IPS-NIHi7 (cell line): Measurements from ENCODE around the gene MCC.
A peak's percentile ranks its signal among the peaks of the same experiment; 100 is the strongest.

Source experiments
- DNase-seq: peaks from one replicate; pipeline ENCODE4 v3.0.0; 2012; ENCODE audit warnings: mixed read lengths; ENCODE audit errors: extremely low spot score

MCC gene

DNA sequence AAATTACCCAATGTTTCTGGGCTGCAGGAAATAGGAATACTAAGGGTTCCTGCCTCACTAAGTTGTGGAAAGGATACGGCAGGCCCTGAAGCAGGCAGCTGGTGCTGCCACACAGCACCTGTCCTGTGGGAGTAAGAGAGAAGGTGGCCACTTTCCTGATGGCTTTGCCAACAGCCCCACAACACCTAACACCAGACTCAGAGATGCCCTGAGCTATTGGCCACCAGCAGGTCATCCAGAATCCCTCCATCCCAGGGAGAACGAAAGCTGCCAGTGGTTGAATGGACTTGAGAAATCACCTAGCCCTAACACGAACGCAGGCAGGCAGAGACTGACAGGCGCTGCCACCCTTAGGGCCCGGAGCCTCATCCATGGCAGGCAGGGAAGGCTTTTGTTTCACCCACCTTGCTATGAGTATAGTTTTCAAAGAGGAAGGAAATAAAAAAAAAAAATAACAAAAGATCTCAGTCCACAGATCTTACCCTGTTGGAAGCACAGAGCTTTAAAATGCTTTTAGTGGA is 429.5 kb downstream of the MCC start:
- DNase-seq, result no peak

DNA sequence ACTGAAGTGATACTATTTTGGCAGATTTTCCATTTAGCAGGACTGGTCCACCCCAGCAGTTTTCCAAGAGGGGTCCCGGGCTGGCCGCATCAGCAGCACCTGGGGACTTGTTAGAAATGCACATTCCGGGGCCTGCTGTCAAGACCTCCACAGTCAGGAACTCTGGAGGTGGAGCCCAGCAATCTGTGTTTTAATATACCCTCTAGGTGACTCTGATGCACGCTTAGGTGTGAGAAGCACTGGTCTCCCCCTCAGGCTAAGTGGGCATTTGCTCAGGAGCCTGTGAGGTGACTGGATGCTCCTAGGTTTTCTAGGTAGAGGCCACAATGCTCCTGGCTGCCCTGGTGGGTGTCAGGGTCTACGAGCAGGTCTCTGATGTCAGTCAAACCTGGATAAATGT is 430.0 kb downstream of the MCC start:
- DNase-seq, result no peak

DNA sequence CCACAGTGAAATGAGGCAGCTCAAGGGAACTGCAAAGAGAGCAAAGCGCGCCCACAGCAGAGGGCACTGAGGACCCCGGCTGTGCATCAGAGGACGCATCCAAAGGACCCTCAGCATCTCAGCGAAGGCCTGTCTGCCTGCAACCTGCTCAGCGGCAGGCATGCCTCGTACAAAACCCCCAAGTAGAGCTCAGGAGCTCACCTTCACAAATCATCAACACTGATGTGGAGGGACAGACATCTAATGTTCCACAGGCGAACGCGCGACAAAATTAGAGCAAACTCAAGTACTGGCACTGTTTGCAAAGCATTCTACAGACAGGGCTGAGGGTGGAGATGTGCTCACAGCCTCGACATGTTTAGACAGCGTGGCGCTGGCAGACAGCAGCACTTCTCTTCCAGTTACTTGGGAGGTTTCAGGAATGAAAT is 430.7 kb downstream of the MCC start:
- no peak for DNase-seq

DNA sequence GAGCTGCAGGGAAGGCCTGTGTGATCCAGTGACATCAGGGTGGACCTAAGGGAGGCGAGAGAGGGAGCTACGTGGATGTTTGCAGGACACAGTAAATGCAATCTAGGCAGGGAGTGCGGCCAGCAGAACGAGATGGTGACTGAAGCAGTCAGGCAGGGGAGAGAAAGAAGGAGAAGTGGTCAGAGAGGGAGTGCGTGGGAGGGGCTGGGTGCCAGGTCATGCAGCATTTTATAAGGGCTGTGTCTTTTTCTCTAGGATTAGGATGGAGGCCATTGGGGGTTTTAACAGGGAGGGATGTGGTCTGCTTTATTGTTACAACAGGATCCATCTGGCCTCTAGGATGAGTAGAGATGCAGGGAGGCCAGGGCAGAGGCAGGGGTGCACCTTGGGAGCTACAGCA is 431.3 kb downstream of the MCC start:
- DNase-seq, result no peak

DNA sequence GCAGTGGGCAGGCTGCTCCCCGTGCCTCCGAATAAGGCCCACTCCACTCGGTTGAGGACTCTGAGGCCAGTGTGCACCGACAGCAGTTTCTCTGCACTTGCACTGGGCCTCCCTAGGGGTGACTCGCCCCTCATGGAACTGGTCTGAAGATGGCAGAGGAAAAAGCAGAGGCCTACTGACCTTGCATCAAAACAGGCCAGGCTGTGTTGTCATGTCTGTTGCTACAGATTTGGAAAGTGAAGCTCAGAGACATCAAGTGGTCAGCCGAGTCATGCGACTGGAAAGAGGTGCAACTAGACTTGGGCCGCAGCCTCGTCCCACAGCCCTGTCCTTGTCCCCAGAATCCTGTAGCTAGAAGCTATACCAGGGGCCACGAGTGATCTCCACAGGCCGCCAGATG is 433.4 kb downstream of the MCC start:
- no peak for DNase-seq

DNA sequence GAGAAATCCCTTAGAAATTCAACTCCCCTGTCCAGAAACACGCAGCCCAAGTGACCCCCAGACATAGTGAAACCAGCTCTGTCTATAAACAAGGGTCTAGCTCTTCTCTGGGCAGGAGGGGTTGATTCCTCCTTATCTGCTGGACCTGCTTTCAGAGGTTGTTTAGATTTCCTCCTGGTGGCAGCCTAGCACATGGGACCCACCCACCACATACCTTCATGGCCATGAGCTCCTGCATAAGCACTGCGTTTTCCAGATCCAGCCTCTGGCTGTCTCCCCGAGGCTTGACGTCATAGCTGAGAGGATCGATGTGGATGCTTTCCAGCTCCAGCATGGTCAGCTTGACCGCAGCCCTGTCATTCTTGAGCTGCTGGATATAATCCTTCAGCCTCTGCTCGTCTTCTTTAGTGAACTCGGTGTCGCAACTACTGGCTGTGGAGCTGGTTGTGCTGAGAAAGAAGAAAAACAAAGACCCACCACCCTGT is 434.7 kb downstream of the MCC start:
- DNase-seq, result no peak

DNA sequence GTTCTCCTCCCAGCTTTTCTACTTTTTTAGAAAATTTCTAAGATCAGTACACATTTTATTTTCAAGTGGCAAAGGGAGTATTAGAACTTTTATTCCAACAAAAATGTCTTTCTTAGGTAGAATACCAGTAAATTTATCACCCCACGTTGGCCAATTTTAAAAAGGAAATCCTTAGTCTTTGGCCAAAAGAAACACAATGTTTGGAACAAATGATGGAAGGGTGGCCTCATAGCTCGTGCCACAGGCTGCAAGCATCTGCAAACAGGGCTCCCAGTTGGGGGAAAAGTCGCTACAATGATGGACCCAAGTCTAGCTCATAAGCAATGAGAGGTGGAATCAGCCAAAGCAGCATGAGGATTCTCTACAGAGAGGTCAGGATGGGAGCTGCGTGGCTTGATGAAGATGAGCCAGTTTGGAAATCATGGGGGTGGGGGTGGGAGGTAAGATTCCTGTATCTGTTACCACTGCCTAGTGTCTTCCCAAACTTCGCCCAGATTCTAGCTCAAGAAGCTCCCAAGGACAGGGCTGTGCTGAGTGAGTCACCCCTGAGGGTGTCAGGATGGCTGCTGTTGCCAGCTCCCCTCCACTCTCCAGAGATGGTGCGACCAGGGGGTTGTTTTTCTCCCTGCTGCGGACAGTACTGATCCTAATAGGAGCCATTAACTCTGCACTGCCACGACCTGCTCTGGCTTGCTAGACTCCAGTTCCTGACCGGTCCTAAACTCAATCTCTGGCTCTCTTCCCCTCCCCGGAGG is 436.0 kb downstream of the MCC start:
- no peak for DNase-seq

DNA sequence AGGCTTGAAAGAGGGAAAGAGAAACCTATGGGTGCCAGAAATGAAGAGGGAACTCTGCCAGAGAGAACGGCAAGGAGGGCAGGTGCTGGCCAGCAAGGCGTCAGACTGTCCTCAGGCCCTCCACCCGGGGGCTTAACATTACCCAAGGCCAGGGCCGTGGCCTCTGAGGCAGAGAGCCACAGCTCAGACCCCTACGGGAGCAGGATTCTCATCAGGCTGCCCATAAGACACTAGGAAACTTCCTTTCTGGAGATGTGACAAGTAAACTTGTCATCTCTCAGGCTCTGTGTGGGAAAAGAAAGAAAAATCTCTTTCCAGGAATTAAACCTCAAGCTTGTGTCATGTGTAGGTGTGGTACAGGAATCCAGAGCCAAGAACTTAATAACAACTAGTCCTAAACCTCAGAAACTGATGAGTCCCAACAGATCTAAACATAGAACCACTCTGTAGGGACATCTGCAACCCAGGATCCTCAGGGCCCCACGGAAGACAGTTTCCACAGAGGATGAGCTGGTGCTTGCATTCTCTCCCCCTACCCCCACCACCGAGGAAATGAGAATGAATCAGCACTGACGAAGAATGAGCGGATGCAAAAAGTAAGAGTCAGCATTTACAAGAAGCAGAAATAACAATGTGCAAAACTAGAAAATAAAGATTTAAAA is 437.4 kb downstream of the MCC start:
- DNase-seq, result no peak

DNA sequence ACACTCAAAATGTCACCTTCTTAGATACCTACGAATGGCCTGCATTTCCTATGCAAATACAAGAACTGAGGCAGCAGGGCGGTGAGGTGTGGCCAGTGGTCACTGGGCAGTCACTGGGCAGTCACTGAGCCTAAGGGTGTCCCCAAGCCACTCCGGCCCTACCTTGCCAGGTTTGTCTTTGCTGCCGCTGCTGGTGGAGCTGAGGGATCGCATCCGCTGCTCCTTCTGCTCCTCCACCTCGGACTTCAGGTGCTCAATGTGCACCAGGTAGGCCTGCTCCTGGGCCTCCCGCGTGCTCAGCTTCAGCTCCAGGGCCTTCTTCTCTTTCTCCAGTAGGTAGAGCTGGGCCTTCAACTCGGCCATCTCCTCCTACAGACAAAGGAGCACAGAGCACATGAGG is 439.3 kb downstream of the MCC start:
- DNase-seq, result no peak

DNA sequence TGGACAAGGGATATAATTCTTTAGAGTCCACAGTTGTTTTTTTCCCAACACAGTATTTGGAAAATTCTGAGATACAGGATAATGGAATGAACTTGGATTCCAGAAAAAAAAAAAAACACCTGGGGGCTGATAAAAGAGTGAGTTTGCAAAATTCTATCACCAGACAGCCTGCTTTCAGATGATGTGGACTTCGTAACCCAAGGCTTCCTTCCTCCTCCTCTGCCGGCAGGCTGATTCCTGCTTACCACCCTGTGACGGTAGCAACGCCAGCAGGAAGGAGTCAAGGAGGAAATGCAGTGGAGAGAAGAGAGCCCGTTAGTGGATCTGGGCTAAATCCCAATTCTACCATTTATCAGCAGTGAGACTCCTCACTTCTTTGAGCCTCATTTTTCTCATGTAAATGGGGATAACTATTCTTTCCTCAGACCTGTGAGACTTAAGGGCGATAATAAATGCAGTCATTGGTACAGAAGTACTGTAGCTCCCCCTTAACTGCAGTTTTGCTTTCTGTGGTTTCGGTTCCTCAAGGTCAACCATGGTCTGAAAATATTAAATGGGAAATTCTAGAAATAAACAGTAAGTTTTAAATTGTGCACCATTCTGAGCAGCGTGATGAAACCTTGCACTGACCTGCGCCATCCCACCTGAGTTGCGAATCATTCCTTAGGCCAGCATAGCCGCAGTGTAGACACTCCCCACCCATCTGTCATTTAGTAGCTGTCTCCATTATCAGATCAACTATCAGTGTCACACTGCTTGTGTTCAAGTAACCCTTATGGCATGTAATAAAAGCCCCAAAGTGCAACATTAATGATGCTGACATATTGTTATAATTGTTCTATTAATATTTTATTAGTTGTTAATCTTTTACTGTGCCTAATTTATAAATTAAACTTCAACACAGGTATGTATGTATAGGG is 440.3 kb downstream of the MCC start:
- no peak for DNase-seq

DNA sequence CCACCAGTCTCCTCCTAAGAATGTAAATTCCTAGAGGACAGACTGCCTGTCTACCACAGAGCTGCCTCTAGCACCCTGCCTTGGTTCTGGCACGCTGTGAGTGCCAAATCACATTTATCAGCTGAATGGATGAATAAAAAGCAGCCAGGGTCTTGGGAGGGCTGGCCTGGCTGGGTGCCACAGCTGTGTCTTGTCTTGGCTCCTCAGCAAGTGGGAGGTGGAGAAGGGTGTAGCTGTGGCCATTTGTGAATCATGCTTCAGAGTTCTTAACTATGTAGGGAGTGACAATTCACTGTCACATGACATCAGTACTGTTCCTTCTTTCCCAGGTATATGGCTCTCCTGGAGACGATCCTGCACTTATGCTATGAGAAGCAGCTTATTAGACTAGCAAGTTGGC is 441.0 kb downstream of the MCC start:
- DNase-seq, result no peak

DNA sequence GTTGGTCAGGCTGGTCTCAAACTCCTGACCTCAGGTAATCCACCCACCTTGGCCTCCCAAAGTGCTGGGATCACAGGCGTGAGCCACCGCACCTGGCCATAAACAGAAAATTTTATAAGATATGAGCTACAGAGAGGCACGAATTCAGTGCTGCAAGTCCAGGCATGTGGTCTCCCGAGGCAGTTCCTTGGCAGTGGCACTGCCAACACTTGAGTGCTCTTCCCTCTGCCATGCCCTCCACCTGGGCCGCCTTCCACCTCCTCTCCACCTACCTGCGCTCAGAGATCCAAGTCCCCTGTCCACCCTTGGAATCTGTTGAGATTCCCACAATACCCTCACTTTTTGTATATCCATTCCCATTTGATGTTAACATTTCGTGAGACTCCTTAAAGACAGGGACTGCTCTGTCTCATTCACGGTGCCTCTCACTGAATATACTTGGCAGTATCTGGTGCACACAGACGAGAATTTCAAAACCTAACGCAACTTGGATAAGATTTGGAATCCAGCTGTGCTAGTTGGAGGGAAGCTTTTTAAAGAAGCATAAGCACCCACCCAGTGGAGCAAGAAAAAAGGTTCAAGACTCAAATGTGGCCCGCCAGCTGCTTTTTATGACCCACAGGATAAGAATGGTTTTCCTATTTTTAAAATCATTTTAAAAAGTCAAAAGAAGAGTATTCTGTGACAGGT is 443.3 kb downstream of the MCC start:
- no peak for DNase-seq

DNA sequence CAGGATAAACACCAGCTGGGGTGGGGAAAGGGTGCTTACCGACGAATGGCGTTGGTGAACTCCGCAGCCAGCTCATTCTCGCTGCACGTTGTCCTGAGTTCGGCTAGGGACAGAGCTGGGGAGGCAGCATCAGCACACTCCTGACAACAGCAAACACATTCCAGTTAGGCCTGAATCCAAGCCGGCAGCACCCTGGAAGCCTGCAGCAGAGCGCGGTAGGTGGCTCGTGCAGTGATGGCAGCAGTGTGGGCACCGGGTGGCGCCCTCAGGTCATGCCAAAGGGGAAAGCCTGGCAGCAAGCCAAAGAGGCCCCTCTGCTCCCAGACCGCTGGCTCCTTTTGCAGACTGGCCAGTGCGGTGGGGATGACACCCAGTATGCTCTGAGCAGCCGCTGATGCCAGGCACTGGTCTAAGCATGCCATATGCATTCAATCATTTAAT is 444.7 kb downstream of the MCC start:
- peak; percentile 72 for DNase-seq

DNA sequence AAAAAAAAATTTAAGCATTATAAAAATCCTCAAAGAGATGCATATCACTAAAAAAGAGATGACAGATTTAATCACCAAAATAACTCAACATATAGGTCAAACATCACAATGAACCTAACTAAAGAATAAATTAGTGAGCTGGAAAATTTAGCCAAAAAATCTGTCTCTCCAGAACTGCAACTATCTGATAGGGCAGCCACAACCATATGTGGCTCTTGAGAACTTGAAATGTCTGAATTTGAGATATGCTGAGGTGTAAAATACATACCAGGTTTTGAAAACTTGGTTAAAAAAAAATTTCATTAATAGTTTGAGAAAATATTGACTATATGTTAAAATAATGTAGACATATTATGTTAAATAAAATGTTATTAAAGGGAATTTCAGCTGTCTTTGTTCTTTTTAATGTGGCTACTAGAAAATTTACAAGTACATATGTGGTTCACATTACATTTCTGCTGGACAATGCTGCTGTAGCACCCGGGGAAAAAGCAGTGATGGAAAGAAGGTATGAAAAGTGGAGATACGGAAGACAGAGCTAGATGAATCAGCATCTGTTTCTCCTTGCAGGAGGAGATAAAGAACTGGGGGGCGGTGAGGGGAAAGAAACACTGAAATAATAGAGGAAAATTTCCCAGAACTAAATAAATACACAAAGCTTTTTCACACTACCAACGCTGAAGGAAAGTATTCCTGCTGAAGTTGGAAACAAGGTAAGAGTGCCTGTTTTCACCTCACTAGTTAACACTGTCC is 445.6 kb downstream of the MCC start:
- no peak for DNase-seq

DNA sequence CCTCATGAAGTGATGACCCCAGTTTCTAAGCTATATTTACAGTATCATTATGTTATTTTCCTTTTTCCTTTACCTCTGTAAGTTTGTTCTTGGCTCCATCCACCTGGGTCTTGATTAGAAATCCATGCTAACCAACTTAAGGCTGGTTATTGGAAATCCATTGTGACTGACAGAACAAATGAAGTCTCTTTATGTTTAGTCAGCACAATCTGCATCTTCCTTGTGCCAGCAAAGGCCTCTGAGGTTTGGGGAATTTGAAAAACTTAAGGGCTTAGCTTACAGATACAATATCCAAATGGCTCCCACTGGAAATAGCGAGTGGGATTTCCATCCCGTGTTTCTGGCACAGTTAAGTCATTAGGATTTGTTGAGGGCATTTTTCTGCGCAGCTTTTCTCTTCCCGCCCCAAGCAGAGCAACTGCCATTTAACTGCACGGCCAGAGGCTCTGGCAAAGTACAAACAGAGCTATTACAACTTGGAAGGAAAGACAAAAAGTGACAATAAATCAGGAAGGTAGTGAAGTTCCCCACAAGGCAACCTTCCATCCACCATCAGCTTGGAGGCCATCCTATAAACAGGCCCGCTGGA is 447.5 kb downstream of the MCC start:
- DNase-seq, result no peak

DNA sequence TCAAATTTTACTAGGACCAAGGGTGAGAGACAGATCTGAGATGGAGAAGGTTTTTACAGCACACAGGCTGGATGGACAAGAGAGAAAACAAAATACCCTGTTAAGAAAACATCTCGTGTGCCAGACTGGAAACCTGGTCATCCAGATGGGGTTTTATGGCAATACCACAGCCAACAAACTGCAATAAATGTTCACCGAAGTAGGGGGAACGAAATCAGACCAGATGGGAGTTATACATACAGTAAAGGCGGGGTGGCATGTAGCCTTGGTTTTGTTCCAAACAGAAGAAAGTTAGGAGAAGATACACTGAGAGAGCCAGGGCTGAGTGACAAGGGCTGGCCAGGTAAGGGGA is 448.3 kb downstream of the MCC start:
- DNase-seq, result no peak

DNA sequence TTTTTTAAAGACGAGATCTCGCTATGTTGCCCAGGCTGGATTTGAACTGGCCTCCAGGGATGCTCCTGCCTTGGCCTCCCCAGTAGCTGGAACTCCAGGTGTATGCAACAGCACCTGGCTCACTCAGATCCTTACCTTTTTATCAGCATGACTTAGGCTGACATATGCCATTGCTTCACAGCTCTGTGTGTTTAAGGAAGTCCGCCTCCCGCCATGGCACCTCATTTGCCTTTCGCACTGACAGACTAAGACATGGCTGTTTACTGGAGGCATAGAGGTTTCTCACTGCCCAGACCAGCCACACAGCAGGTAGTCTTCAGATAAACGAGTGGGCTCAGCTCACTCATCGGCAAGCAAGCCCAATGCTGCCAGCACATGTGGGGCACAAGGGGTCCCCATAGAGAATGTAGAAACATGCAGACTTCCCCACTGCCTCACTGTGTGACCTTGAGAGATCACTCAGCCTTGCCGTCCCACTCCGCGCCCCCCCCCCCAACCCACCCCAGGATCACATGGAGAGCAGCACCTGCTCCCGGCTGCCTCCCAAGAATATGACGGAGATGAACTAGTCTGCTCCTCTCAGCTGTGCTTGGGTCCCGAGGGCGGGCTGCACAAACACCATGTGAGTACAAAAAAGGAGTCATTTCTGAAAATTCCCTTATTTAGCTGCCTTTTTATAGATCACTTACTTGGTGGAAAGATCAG is 448.9 kb downstream of the MCC start:
- DNase-seq, result no peak

DNA sequence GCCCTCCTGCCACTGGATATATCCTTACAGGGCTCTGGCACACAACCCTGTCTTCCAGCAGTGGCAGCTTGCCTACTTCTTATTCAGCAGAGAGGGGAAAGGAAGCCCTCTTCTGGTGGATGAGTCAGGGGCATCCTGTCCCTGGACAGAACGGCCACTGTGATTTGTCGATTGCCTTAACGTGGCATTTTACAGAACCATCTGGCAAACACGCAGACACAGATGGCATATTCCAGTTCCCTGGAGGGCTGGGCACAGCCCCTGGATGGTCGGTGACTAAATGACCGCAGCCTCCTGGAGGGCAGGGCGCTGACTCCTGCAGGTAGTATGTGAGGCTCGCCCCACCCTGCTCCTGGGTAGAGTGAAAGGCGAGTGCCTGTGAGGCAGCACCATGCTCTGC is 449.5 kb downstream of the MCC start:
- no peak for DNase-seq

DNA sequence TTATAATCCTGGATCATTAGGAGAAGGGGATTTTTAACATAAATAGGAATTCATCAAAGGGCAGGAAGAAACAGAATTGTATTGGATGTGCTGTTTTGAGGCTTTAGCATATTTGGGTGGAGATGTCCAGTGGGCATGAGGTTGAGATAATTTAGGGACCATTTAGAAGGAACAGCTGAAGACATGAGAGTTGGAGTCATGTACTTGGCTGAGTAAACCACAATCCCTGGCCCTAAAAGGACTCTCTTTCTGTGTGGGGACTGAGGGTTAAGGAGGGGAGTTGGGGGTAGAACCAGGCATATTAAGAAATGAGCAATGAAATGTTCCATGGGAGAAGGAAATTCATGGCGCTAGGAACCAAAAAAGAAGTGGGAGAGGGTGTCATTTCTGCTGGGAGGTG is 450.1 kb downstream of the MCC start:
- no peak for DNase-seq

DNA sequence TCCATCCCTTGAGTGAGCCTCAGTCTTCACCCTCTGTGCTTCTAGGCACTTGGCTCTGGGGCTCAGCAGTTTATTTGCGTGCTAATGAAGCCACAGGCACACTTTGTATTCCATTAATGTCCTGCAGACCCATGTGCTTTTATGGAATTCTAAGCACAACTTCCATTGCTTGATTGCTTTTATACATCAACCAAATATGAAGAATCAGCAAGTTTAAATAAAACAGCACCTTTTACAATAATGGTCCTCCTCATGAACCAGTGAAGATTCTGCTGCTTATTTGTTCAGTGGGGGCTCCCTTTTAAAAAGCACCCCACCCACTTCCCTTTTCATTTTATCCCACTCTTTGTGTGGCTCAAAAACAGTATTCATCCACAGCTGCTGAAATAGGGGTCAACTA is 451.4 kb downstream of the MCC start:
- DNase-seq, result no peak
